ENCODE results near the gene CAMK1D.

CAMK1D gene

DNA sequence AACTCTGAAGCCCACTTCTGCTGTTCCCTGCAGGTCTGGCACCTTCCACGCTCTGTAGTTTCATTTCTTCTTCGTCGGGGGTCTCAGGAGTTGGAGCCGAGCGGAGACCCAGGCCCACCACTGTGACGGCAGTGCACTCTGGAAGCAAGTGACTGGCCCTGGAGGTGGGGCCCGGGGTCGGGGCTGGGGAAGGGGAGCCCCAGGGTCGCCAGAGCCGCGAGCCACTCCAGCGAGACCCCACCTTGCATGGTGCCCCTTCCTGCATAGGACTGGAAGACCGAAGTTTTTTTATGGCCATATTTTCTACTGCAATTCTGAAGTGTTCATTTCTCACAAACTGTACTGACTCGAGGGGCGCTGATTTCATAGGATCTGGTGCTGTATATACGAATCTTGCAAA, 479.4 kb downstream of the CAMK1D start:
- DNase-seq (ENCODE audit: low spot score) = no peak

DNA sequence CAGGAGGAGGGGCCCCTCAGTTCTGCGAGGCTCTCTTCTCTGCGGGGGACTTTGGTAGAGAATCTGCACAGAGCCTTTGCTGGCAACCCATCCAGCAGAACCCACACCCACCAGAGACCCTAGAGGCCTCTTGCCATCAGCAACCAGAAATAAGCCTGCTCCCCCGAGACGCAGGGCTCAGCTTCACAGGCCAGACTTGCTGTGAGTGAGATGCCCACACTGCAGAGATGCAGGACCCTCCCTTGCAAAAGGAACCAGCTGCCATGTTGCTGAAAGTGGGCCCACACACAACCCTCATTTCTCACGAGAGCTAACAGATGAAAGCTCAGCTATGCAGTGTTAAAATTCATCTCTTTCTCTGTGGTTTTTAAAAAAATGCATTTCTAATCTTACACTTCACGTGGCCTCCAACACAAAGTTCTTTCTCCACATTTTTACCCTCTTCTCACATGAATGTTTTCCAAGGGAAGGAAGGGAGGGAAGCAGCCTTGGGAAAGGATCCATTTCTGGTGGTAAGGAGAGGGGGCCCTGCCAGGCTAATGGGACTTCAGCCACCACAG, 480.6 kb downstream of the CAMK1D start:
- DNase-seq (ENCODE audit: low spot score) = no peak

GRCh38 chr10:12832096-12832495, 482.7 kb downstream of the CAMK1D start:
- DNase-seq (ENCODE audit: low spot score) = no peak

- DNase-seq (ENCODE audit: low spot score) = no peak
Measured at GRCh38 chr10:12833451-12833850, 484.1 kb downstream of the CAMK1D start.

DNA sequence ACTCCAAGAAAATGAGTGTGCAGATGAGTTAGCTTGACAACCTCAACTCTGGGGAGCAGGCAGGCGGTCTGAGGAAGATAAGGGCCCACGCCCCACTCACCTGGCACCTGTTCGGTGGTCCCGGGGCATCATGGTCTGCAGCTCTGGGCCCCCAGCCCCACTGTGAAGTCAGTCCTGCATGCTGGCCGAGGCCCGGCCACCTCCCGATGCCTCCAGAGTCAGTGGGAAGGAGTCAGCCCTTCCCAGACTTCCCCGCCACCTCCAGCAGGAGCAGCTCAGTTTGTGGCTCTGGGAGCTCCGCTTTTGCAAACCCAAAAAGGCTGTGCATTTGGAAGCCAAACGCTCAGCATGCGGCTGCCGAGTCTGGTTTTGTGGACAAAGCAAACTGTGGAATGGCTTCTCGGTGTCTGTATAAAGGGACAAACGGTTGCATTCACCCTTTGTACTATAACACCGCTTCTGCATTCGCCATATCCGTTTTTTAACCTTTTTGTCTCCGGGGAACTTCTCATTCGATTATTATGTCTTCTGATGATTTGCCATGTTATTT, 484.8 kb downstream of the CAMK1D start:
- no peak for DNase-seq (ENCODE audit: low spot score)

DNA sequence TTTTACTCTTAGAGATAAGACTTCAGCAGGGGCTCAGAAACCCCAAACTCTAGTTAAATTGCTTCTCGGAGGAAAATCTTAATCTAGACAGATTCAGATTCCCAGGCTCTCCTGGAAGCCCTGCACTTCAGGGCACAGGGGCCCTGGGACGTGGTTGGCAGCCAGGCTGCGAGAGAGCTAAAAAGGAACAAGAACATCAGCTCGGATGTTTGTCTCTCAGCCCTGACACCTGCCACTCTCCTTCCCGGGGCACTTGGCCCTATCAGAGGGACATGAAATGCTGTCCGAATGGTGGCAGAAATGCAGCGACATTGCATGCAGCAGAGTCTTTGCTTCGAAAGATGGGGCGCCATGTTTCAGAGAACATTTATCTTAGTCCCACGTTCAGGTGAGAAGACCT, 485.4 kb downstream of the CAMK1D start:
- DNase-seq (ENCODE audit: low spot score) = no peak

DNA sequence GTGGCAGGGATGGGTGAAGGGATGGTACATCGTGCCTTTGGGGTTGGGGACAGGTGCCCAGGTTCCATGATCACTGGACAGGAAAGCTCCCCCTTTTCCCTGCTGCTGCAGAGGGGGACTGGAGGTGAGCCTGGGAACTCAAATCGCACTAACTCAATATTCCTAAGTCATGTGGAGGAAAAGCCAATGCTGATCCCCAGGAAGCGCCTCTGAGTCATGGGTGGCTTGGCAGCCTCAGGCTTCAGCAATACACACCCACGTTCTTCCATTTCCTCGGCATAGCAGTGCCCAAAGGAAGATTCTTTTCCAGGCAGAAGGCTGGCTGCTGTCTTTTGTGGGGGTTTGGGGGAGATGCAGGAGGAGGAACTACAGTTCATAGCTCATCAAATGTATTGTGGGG, 486.4 kb downstream of the CAMK1D start:
- DNase-seq (ENCODE audit: low spot score) = no peak

DNA sequence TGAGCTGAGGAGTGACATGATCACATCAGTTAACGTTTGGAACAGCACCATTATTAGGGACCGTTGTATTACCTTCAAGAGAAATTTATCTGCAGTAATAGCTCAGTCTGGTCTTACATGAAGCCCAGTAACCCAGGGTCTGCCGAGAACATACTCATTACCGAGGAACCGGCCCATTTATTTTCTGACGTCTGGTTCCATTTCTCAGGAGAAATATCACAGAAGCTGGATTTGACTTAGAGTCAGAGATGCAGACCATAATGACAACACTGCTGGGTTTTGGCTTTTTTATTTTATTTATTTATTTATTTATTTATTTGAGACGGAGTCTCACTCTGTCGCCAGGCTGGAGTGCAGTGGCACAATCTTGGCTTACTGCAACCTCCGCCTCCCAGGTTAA, 489.0 kb downstream of the CAMK1D start:
- DNase-seq (ENCODE audit: low spot score) = no peak

GRCh38 chr10:12838995-12839927, 489.9 kb downstream of the CAMK1D start:
- no peak for DNase-seq (ENCODE audit: low spot score)

GRCh38 chr10:12839941-12840611, 490.7 kb downstream of the CAMK1D start:
- DNase-seq (ENCODE audit: low spot score) = no peak

DNA sequence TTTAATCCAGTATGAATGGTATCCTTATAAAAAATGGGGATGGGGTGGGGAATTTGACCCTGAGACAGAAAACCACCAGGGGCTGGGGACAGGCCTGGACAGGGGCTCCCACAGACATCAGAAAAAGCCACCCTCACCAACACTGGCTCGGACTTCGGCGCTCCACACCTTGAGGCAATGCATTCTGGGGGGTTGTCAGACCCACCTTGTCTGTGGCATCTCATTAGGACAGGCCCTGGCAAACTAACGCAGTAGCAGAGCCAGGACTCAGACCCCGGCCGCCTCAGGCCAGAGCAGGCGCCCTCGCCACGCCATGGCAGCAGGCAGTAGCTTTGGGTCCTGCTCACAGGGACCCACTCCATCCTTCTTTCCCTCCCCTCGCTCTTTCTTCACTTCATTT, 492.1 kb downstream of the CAMK1D start:
- no peak for DNase-seq (ENCODE audit: low spot score)

DNA sequence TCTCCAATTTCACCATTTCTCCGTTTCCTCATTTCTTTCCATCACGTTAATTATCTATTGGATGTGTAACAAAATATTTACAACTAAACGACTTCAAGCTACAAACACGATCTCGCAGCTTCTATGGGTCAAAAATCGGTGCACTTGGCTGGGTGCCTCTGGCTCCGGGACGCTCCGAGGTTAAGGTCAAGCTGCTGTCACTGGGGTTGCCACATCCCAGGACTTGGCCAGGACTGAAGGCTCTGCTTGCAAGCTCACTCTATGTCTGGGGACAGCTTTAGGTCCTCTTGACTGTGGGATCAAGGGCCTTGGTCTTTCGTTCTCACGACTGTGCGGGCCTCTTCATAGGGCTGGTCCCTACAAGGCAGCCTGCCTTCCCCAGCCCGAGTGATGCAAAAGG, 492.5 kb downstream of the CAMK1D start:
- DNase-seq (ENCODE audit: low spot score) = no peak

- no peak for DNase-seq (ENCODE audit: low spot score)
Measured at GRCh38 chr10:12842310-12842709, 493.0 kb downstream of the CAMK1D start.

- no peak for DNase-seq (ENCODE audit: low spot score)
Measured at GRCh38 chr10:12843296-12843945, 494.1 kb downstream of the CAMK1D start.

DNA sequence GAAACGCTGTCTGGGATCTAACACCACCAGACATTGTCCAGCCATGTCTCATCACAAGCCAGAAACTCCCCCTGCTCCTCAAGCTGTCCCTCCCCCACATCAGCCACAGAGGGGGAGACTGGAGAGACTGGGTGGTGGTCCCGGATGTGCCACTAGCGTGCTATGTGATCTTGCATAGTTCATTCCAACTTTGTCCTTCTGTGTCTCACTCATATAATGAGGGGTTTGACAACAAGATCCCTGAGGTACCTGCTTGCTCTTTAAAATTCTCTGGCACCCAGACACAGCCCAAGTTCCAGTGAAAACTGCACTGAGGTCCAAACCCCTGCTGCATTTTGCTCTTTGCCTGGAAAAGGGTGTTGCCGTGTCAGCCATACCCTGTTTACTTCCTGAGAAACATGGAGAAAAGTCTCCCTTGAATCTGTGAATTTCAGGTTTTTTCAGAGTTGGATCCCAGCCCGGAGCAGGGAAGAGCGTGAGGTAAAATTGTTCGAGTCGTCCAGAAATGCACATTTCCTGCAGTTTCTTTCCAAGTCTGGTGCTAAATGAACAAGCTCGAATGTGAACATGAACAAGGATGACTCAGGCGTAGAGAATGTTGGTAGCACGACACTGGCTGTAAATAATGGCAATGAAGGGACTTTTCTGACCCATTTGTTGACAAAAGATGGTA, 495.6 kb downstream of the CAMK1D start:
- DNase-seq (ENCODE audit: low spot score) = no peak

DNA sequence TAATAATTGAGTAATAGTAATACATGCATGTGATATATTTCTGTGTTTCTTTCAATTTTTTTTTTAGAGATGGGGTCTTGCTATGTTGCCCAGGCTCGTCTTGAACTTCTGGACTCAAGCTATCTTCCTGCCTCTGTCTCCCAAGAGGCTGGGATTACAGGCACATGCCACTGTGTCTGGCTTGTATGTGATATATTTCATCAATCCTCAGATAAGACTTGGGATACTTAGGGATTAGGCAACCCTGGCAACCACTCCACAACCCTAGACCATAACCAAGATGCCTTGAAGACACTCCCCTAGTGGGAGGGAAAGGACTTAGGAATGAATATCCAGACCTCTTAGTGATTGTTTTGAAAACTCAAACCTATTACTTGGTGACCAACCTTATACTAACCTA, 497.4 kb downstream of the CAMK1D start:
- DNase-seq (ENCODE audit: low spot score) = no peak

GRCh38 chr10:12847361-12847975, 498.1 kb downstream of the CAMK1D start:
- no peak for DNase-seq (ENCODE audit: low spot score)

GRCh38 chr10:12848439-12849173, 499.3 kb downstream of the CAMK1D start:
- DNase-seq (ENCODE audit: low spot score) = no peak

DNA sequence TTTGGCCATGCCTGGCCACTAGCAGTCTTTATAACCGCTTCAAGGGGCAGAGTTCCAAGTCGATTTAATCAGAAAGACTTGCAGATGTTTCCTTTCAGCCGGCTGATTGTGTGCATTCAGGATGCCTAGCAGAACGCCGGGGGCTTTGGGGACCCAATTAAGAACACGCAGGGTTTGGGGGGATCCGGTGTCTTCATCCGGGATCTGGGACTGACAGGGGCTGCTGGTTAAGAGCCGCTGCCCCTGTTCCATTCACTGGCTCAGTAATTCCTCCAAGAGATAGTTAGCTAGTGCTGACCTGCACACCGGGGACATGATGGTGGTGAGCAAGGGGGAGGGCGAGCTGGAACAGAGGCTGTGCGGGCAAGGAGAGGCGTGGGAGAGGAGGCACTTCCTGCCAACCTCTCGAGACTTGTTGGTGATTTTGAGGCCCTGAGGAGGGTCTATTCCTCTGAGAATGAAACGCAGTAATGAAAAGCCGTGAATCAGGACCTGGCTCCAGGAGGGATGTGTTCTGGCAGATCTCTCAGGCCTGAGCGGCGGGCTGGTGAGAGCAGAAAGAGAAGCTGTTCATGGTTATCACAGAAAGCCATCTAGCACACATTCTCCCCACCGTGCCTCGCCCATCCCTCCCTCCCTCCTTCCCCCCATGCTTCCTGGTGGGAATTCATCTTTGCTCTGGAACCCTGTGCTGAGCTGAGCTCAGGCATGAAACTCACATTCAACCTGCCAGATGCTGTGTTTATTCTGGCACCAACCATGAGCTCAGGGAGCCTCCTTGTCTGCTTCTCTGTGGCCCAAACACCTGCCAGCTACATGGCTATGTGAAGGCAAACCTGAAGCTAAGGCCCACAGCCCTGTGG, 500.2 kb downstream of the CAMK1D start:
- no peak for DNase-seq (ENCODE audit: low spot score)

GRCh38 chr10:12852687-12853086, 503.3 kb downstream of the CAMK1D start:
- no peak for DNase-seq (ENCODE audit: low spot score)
